SK-N-SH treated with all-trans-retinoic acid at 6 μM for 48 hours (cell line): ENCODE results near the gene BIN2.

Experiments used
- ARNTL ChIP-seq: fragments of 450-650 bp; formaldehyde crosslinking; IDR thresholded peaks from 2 replicates; pipeline ENCODE4 v1.5.0; 2020; ENCODE audit warnings: low read depth, mild to moderate bottlenecking, moderate library complexity, borderline replicate concordance
- BACH2 ChIP-seq: fragments of 250-450 bp; sonication (Bioruptor Pico); IDR thresholded peaks from 2 replicates; pipeline ENCODE4 v1.9.0; 2021; ENCODE audit warnings: mild to moderate bottlenecking, borderline replicate concordance
- ESRRG ChIP-seq: fragments of 250-450 bp; sonication (Bioruptor Pico); IDR thresholded peaks from 2 replicates; pipeline ENCODE4 v1.6.1; 2021; ENCODE audit warnings: mild to moderate bottlenecking
- RARB ChIP-seq: fragments of 250-450 bp; sonication (Bioruptor Pico); IDR thresholded peaks from 2 replicates; pipeline ENCODE4 v1.8.0; 2021; ENCODE audit warnings: mild to moderate bottlenecking, moderate library complexity
- SNAI2 ChIP-seq: fragments of 250-450 bp; sonication (Bioruptor Pico); IDR thresholded peaks from 2 replicates; pipeline ENCODE4 v1.5.0; 2020; ENCODE audit warnings: mild to moderate bottlenecking, moderate library complexity
- ZC3H10 ChIP-seq: fragments of 250-450 bp; sonication (Bioruptor Pico); IDR thresholded peaks from 2 replicates; pipeline ENCODE4 v1.5.1; 2021; ENCODE audit warnings: mild to moderate bottlenecking, moderate library complexity
- ZFP3 ChIP-seq: fragments of 250-450 bp; sonication (Bioruptor Pico); IDR thresholded peaks from 2 replicates; pipeline ENCODE4 v1.5.0; 2020; ENCODE audit warnings: mild to moderate bottlenecking, moderate library complexity
- ZNF70 ChIP-seq: fragments of 450-650 bp; formaldehyde crosslinking; IDR thresholded peaks from 2 replicates; pipeline ENCODE4 v1.5.0; 2020; ENCODE audit warnings: mild to moderate bottlenecking, moderate library complexity
- ZNF8 ChIP-seq: fragments of 450-650 bp; formaldehyde crosslinking; IDR thresholded peaks from 2 replicates; pipeline ENCODE4 v1.5.0; 2020; ENCODE audit warnings: mild to moderate bottlenecking, moderate library complexity
- TF ChIP-seq, protein P1 (sequence below): fragments of 250-450 bp; sonication (Bioruptor Pico); IDR thresholded peaks from 2 replicates; pipeline ENCODE4 v1.5.0; 2020; ENCODE audit warnings: mild to moderate bottlenecking, moderate library complexity
- TF ChIP-seq, protein P2 (sequence below): fragments of 250-450 bp; sonication (Bioruptor Pico); IDR thresholded peaks from 2 replicates; pipeline ENCODE4 v1.5.1; 2020; ENCODE audit warnings: low read depth, mild to moderate bottlenecking, moderate library complexity
- TF ChIP-seq, protein P3 (sequence below): fragments of 250-450 bp; sonication (Bioruptor Pico); IDR thresholded peaks from 2 replicates; pipeline ENCODE4 v1.8.0; 2020; ENCODE audit warnings: mild to moderate bottlenecking, moderate library complexity, borderline replicate concordance
- TF ChIP-seq, protein P4 (sequence below): fragments of 250-450 bp; sonication (Bioruptor Pico); IDR thresholded peaks from 2 replicates; pipeline ENCODE4 v1.8.0; 2021; ENCODE audit warnings: low read depth, mild to moderate bottlenecking, moderate library complexity, borderline replicate concordance

DNA sequence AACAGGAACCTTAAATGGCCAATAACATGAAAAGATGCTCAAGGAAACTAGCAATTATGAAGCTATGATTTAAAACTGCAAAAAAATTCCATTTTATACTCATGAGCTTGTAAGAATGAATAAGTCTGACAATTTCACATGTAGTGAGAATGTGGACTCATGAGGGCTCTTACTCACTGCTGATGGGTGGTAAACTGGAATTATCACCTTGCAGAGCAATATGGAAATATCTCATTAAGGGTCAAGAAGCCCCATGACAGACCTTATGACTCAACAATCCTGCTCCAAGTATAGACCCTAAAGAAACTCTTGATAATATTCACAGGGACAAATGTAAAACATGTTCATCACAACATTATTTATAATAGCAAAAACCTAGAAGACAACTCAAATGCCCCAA is 30.3 kb downstream of the BIN2 start:
- TF ChIP-seq ZFP3 (CRISPR knock-in tag) (no peak), ZNF70 (CRISPR knock-in tag) (no peak), RARB (no peak), SNAI2 (no peak), ARNTL (CRISPR knock-in tag) (no peak), ZC3H10 (CRISPR knock-in tag) (no peak), BACH2 (CRISPR knock-in tag) (no peak), ESRRG (CRISPR knock-in tag) (no peak), ZNF8 (CRISPR knock-in tag) (no peak)
- TF ChIP-seq, protein P1, sequence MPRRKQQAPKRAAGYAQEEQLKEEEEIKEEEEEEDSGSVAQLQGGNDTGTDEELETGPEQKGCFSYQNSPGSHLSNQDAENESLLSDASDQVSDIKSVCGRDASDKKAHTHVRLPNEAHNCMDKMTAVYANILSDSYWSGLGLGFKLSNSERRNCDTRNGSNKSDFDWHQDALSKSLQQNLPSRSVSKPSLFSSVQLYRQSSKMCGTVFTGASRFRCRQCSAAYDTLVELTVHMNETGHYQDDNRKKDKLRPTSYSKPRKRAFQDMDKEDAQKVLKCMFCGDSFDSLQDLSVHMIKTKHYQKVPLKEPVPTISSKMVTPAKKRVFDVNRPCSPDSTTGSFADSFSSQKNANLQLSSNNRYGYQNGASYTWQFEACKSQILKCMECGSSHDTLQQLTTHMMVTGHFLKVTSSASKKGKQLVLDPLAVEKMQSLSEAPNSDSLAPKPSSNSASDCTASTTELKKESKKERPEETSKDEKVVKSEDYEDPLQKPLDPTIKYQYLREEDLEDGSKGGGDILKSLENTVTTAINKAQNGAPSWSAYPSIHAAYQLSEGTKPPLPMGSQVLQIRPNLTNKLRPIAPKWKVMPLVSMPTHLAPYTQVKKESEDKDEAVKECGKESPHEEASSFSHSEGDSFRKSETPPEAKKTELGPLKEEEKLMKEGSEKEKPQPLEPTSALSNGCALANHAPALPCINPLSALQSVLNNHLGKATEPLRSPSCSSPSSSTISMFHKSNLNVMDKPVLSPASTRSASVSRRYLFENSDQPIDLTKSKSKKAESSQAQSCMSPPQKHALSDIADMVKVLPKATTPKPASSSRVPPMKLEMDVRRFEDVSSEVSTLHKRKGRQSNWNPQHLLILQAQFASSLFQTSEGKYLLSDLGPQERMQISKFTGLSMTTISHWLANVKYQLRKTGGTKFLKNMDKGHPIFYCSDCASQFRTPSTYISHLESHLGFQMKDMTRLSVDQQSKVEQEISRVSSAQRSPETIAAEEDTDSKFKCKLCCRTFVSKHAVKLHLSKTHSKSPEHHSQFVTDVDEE (CRISPR knock-in tag): no peak
- TF ChIP-seq, protein P2, sequence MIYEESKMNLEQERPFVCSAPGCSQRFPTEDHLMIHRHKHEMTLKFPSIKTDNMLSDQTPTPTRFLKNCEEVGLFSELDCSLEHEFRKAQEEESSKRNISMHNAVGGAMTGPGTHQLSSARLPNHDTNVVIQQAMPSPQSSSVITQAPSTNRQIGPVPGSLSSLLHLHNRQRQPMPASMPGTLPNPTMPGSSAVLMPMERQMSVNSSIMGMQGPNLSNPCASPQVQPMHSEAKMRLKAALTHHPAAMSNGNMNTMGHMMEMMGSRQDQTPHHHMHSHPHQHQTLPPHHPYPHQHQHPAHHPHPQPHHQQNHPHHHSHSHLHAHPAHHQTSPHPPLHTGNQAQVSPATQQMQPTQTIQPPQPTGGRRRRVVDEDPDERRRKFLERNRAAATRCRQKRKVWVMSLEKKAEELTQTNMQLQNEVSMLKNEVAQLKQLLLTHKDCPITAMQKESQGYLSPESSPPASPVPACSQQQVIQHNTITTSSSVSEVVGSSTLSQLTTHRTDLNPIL: no peak
- TF ChIP-seq, protein P3, sequence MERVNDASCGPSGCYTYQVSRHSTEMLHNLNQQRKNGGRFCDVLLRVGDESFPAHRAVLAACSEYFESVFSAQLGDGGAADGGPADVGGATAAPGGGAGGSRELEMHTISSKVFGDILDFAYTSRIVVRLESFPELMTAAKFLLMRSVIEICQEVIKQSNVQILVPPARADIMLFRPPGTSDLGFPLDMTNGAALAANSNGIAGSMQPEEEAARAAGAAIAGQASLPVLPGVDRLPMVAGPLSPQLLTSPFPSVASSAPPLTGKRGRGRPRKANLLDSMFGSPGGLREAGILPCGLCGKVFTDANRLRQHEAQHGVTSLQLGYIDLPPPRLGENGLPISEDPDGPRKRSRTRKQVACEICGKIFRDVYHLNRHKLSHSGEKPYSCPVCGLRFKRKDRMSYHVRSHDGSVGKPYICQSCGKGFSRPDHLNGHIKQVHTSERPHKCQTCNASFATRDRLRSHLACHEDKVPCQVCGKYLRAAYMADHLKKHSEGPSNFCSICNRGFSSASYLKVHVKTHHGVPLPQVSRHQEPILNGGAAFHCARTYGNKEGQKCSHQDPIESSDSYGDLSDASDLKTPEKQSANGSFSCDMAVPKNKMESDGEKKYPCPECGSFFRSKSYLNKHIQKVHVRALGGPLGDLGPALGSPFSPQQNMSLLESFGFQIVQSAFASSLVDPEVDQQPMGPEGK (CRISPR knock-in tag): no peak
- TF ChIP-seq, protein P4, sequence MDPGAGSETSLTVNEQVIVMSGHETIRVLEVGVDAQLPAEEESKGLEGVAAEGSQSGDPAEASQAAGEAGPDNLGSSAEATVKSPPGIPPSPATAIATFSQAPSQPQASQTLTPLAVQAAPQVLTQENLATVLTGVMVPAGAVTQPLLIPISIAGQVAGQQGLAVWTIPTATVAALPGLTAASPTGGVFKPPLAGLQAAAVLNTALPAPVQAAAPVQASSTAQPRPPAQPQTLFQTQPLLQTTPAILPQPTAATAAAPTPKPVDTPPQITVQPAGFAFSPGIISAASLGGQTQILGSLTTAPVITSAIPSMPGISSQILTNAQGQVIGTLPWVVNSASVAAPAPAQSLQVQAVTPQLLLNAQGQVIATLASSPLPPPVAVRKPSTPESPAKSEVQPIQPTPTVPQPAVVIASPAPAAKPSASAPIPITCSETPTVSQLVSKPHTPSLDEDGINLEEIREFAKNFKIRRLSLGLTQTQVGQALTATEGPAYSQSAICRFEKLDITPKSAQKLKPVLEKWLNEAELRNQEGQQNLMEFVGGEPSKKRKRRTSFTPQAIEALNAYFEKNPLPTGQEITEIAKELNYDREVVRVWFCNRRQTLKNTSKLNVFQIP (CRISPR knock-in tag): no peak
